Measurements from ENCODE around the gene LMCD1.
"Not testable (repeated sequence)": the region's sequence is repeated elsewhere in the genome, so short reads cannot be mapped to it uniquely, and the experiment has no call there.

Gene LMCD1

GRCh38 chr3:8563146-8563545, 61.5 kb downstream of the LMCD1 start:
- no peak for DNase-seq

GRCh38 chr3:8563597-8563996, 62.0 kb downstream of the LMCD1 start:
- DNase-seq, result no peak

- no peak for DNase-seq
These were observed 63.8 kb downstream of the LMCD1 start for GRCh38 chr3:8565376-8565775.

GRCh38 chr3:8567784-8568575, 66.4 kb downstream of the LMCD1 start:
- DNase-seq, result no peak

GRCh38 chr3:8571256-8571655, 69.6 kb downstream of the LMCD1 start:
- DNase-seq, result no peak

- no peak for DNase-seq
These were observed 71.8 kb downstream of the LMCD1 start for GRCh38 chr3:8573342-8573926.

GRCh38 chr3:8574040-8574669, 72.5 kb downstream of the LMCD1 start:
- no peak for DNase-seq

- DNase-seq, result no peak
These were observed 73.2 kb downstream of the LMCD1 start for GRCh38 chr3:8574670-8575322.

- no peak for DNase-seq
These were observed 73.9 kb downstream of the LMCD1 start for GRCh38 chr3:8575364-8576104.

- no peak for DNase-seq
These were observed 74.8 kb downstream of the LMCD1 start for GRCh38 chr3:8576436-8576835.

GRCh38 chr3:8576841-8577571, 75.4 kb downstream of the LMCD1 start:
- no peak for DNase-seq

GRCh38 chr3:8578282-8578681, 76.7 kb downstream of the LMCD1 start:
- DNase-seq, result no peak

GRCh38 chr3:8579096-8579495, 77.5 kb downstream of the LMCD1 start:
- DNase-seq, result no peak

- DNase-seq, result no peak
These were observed 78.3 kb downstream of the LMCD1 start for GRCh38 chr3:8579943-8580342.

- DNase-seq, result not testable (repeated sequence)
These were observed 78.8 kb downstream of the LMCD1 start for GRCh38 chr3:8580434-8580833.

- DNase-seq, result no peak
These were observed 79.8 kb downstream of the LMCD1 start for GRCh38 chr3:8581373-8581772.

- DNase-seq, result no peak
These were observed 80.3 kb downstream of the LMCD1 start for GRCh38 chr3:8581806-8582445.

GRCh38 chr3:8584661-8585060, 83.0 kb downstream of the LMCD1 start:
- DNase-seq, result no peak

- DNase-seq, result no peak
These were observed 88.4 kb downstream of the LMCD1 start for GRCh38 chr3:8589880-8590556.

- DNase-seq, result no peak
These were observed 91.6 kb downstream of the LMCD1 start for GRCh38 chr3:8593021-8593827.

All from activated T-cell treated with anti-CD3 and anti-CD28 coated beads, Interleukin-2, amount 50 U/mL, for 1 hour (primary cell).